Upper lobe of left lung (tissue), 4 donors: ENCODE data around the gene NEDD4L.

Experiments used
- POLR2A ChIP-seq, 4 donors: fragments of 450-650 bp; IDR thresholded peaks; one replicate each; pipeline ENCODE4 v1.5.1; 2016 to 2017; ENCODE audit warnings: antibody characterized with exemption in 4 of 4, mild to moderate bottlenecking in 2 of 4
- TF ChIP-seq, protein P1 (sequence below), 6 experiments: fragments of 450-650 bp in 4 of 6; fragments of 200-600 bp in 2 of 6; sonication (generic) in 2 of 6; IDR thresholded peaks; one replicate each; pipeline ENCODE4 v1.5.1; 2016 to 2019; ENCODE audit warnings: antibody characterized with exemption in 6 of 6

DNA sequence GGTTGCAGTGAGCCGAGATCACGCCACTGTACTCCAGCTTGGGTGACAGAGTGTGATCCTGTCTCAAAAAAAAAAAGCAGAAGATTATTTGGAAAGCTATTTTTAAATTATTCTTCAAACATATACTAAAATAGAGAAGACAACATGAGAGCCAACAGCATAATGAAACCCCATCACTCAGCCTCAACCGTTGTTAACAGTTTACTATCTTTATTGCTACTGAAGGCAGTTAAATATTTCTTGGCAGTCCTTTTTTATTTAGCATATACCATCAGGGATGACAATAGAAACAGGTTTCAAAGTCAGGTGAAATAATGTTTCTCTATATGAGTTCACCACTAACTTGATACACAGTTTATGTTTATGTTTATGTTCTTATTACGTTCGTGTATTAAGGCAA lies 157.2 kb downstream of the NEDD4L start:
- no peak for TF ChIP-seq POLR2A (IDR thresholded peaks at IDR 0.05)
- TF ChIP-seq, protein P1, sequence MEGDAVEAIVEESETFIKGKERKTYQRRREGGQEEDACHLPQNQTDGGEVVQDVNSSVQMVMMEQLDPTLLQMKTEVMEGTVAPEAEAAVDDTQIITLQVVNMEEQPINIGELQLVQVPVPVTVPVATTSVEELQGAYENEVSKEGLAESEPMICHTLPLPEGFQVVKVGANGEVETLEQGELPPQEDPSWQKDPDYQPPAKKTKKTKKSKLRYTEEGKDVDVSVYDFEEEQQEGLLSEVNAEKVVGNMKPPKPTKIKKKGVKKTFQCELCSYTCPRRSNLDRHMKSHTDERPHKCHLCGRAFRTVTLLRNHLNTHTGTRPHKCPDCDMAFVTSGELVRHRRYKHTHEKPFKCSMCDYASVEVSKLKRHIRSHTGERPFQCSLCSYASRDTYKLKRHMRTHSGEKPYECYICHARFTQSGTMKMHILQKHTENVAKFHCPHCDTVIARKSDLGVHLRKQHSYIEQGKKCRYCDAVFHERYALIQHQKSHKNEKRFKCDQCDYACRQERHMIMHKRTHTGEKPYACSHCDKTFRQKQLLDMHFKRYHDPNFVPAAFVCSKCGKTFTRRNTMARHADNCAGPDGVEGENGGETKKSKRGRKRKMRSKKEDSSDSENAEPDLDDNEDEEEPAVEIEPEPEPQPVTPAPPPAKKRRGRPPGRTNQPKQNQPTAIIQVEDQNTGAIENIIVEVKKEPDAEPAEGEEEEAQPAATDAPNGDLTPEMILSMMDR (IDR thresholded peaks at IDR 0.05), result no peak
